ENCODE data around the gene PRKN. TPM values are rescaled to one million over a fixed set of nuclear protein-coding genes. Genes with fewer than 3 reads are reported as not detected.

PRKN gene
- total RNA-seq, 2 experiments from 2014 or later = 0.63 TPM; not detected in 1

DNA sequence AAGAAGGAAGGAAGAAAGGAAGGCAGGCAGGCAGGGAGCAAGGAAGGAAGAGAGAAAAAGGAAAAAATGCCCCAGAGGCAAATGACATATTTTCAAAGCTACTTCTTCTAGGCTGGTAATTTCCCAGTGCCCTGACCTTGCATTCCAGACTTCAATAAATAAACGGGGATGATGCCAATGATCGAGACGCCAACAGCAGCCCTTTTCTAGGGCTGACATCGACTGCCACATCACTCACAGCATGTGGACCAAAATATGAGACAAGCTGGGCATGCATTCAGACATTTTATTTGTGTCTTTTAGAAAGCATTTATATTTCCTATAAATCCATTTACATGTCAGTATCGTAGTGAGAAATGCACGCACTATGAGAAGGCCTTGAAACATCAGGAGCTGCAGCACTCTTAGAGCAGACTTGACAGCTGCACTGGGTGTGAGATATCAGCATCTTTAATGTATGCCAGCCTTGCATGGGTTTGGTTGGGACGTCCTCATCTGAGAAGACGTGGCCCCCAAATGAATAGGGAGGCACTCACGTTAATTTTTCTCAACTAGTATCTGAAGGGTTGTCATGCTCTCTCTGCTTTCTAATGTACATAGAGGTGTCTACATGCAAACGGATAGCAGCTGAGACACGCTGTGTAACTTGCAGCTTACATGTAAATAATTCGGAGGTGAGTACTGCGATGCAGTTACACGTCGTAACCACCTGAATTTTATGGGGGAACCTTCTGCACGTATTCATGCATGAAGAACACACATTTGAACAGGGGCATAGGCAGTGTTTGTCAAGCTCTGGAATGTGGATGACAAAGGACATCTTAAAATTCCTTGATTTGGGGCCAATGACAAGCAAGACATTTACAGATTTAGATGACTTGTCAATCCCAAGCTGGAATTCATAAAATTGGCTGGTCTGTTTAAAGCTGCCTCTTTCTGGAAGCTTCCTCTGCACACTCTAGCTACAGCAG lies 1304.6 kb downstream of the PRKN start:
- no peak for DNase-seq
- no peaks in the 10 kb centered on the region for H3K9me3 Mint-ChIP-seq (ENCODE audit: insufficient read depth)
- H3K27me3 Mint-ChIP-seq (ENCODE audit: low read depth) = peaks cover 2% of the 10 kb centered on the region
- ChIA-PET CTCF (no interaction called here), POLR2A (no interaction called here)
- no peak overlapping the region for H3K4me3 Mint-ChIP-seq
- no peaks in the 10 kb centered on the region for H3K36me3 Mint-ChIP-seq (ENCODE audit: low read depth)
- no peak for ATAC-seq
- no peak overlapping the region for H3K27ac Mint-ChIP-seq
- no peaks in the 10 kb centered on the region for H3K4me1 Mint-ChIP-seq (ENCODE audit: low read depth)

DNA sequence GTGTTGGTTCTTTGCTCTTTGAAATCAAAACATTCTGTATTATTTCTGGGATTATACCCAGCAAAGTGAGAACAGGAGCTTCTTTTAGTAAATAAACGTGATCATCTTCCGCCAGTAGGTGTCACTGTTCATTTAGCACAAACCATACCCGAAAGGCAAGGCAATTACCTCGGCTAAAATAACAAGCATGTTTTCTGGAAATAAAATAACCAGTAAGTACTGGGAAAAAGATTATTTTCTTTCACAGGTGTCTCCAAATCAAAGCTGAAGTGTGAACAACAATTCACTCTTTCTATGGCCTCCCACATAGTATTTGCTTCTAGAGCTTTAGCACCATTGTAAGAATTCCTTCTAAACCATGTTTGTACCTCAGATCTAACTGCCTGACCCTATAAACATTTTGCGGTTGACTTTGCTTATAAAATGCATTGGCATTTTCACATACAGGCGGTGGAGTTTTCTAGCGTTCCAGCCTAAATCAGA lies 1309.1 kb downstream of the PRKN start:
- H3K9me3 Mint-ChIP-seq (ENCODE audit: insufficient read depth) = no peaks in the 10 kb centered on the region
- DNase-seq = peak; percentile 65
- POLR2A ChIA-PET = no interaction called here

DNA sequence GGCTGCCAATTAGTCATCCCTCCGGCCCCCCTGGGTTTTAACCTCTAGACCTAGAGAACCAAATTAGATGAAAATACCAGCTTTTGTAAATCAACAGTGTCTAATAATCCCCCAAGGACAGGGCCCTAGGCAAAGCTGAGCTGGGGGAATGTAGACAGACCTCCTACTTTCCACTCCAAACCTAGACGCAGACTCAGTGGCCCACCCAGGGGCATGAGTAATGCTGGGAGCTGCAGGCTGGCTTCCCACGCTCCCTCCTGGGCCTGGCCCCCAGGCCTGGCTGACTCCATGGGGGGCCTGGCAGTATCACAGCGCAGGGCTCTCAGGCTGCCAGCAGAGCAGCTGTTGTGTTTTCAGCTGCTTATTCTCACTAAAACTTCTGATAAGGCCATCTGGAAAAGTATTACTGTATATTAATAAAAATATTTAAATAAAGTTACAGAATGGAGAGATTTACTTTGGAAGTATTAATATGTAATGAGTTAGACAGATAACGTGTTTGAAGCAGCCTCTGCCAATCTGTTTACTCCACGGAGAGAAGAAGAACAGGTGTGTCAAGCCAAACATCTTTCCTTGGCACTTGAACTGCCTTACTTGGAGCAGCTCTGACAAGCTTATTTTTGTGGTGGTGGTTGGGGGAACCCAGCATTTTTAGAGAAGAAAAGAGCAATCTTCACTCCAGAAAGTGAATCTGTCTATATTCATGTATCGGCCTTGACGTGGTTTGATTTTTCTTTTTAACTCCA lies 1309.7 kb downstream of the PRKN start:
- POLR2A ChIA-PET = no interaction called here
- Mint-ChIP-seq H3K4me3 (no peak overlapping the region), H3K36me3 (ENCODE audit: low read depth) (no peaks in the 10 kb centered on the region), H3K27ac (no peak overlapping the region), H3K4me1 (ENCODE audit: low read depth) (no peaks in the 10 kb centered on the region), H3K9me3 (ENCODE audit: insufficient read depth) (no peaks in the 10 kb centered on the region), H3K27me3 (ENCODE audit: low read depth) (peaks cover 4% of the 10 kb centered on the region)
- DNase-seq (no peak), ATAC-seq (no peak)
- CTCF ChIA-PET = interaction anchor here (0.6 to 2.3 kb wide), 35 partner anchors 8 to 1877 kb away, joined by 3 to 25 read pairs (median 3); no protein-coding TSS in a partner anchor

More for the DNA sequence above, 1309.1 kb downstream of the PRKN start:
- no peak for ATAC-seq
- H3K4me3 Mint-ChIP-seq = no peak overlapping the region
- CTCF ChIA-PET = interaction anchor here (0.6 to 2.3 kb wide), 34 partner anchors 9 to 1877 kb away, joined by 3 to 25 read pairs (median 4); no protein-coding TSS in a partner anchor
- no peak overlapping the region for H3K27ac Mint-ChIP-seq
- peaks cover 4% of the 10 kb centered on the region for H3K27me3 Mint-ChIP-seq (ENCODE audit: low read depth)
- no peaks in the 10 kb centered on the region for H3K36me3 Mint-ChIP-seq (ENCODE audit: low read depth)
- H3K4me1 Mint-ChIP-seq (ENCODE audit: low read depth) = no peaks in the 10 kb centered on the region

DNA sequence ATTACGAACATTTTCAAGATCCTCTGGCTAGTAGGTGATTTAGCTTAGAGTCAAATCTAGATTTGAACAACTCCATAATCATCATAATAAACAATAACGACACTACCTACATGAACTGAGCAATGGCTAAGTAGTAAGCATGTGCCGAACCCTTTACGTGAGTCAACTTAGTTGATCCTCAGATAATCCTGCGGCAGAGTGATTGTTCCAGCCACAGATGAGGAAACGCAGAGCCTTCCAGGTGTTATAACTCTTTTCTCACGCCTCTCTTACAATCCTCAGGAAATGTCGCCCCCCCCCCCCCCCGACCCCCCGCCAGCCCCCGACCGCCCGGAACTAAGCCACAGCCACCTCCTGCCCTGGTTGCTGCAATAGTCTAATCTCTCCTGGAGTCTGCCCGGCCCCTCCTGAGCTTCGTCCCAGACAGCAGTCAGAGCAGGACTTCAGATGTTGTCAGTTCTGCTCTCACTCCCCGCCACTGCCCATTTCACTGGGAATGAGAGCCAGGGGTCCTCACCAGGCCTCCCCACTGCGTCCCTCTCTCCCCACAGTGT lies 1312.2 kb downstream of the PRKN start:
- H3K4me3 Mint-ChIP-seq = no peak overlapping the region
- H3K9me3 Mint-ChIP-seq (ENCODE audit: insufficient read depth) = no peaks in the 10 kb centered on the region
- peaks cover 2% of the 10 kb centered on the region for H3K27me3 Mint-ChIP-seq (ENCODE audit: low read depth)
- no peaks in the 10 kb centered on the region for H3K36me3 Mint-ChIP-seq (ENCODE audit: low read depth)
- ATAC-seq (no peak), DNase-seq (no peak)
- no peaks in the 10 kb centered on the region for H3K4me1 Mint-ChIP-seq (ENCODE audit: low read depth)
- no peak overlapping the region for H3K27ac Mint-ChIP-seq
- POLR2A ChIA-PET = no interaction called here
- CTCF ChIA-PET = no interaction called here

DNA sequence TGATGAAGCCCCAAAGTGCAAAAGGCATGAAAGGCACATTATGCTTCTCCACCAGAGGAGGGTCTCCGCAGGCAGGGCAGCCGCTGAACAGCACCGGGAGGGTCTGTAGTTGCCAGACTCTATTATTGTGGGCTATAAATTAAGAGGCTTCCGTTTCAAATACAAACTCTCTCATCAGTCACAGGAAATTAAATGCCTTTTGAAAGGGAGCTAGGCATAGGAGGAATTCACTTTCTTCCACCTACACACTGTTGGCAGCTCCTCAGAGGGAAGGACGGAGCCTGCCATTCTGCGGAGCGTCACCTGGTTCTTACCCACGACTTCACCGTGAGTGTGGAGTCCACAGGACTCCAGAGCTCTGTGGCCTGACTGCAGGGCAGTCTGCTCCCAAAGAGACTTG lies 1312.9 kb downstream of the PRKN start:
- Mint-ChIP-seq H3K4me1 (ENCODE audit: low read depth) (no peaks in the 10 kb centered on the region), H3K9me3 (ENCODE audit: insufficient read depth) (no peaks in the 10 kb centered on the region), H3K36me3 (ENCODE audit: low read depth) (no peaks in the 10 kb centered on the region), H3K27me3 (ENCODE audit: low read depth) (peaks cover 2% of the 10 kb centered on the region), H3K4me3 (no peak overlapping the region), H3K27ac (no peak overlapping the region)
- ChIA-PET POLR2A (no interaction called here), CTCF (no interaction called here)
- no peak for ATAC-seq
- no peak for DNase-seq

DNA sequence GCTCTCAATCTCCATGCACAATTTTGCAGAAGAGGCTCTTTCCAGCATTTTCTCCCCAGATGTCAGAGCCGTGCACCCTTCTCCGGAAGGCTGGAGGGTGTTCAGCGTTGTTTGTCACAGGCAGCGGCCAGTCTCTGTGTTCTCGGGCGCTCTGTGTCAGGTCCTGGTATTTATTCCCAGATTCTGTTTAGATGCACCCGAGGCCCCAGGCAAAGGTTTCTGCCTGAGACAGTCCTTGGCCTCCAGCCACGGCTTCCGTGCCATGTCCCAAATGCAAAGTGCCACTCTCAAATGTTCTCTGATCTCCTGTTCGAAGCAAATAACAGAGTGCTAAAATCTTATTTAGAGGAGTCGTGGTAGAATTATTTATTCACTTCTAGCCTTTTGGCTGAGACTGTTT lies 1313.4 kb downstream of the PRKN start:
- DNase-seq = no peak
- CTCF ChIA-PET = no interaction called here
- H3K4me1 Mint-ChIP-seq (ENCODE audit: low read depth) = no peaks in the 10 kb centered on the region
- no peaks in the 10 kb centered on the region for H3K36me3 Mint-ChIP-seq (ENCODE audit: low read depth)
- H3K27me3 Mint-ChIP-seq (ENCODE audit: low read depth) = peaks cover 2% of the 10 kb centered on the region
- POLR2A ChIA-PET = no interaction called here
- ATAC-seq = no peak
- H3K4me3 Mint-ChIP-seq = no peak overlapping the region
- H3K27ac Mint-ChIP-seq = no peak overlapping the region
- H3K9me3 Mint-ChIP-seq (ENCODE audit: insufficient read depth) = no peaks in the 10 kb centered on the region

DNA sequence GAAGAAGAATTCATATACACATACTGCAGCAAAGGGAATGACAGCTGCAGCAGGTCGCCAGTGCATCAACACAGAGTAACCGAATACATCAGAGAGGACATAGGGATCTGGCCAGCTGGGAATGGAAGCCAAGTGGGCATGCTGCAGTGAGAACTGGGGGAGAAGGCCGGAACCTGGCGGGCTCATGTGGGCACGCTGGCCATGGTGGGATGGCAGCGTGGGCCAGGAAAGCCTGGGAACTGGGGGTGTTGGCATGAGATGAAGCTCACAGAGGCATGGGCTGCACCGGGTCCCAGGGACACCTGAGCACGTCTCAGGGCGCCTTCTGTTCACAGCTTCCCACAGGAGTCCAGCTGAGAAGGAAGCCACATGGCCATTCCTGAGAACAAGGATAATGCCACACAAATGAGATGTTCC lies 1314.2 kb downstream of the PRKN start:
- ATAC-seq = no peak
- DNase-seq = no peak
- Mint-ChIP-seq H3K9me3 (ENCODE audit: insufficient read depth) (no peaks in the 10 kb centered on the region), H3K27ac (no peak overlapping the region), H3K4me3 (no peak overlapping the region), H3K4me1 (ENCODE audit: low read depth) (no peaks in the 10 kb centered on the region), H3K36me3 (ENCODE audit: low read depth) (no peaks in the 10 kb centered on the region), H3K27me3 (ENCODE audit: low read depth) (peaks cover 2% of the 10 kb centered on the region)
- ChIA-PET POLR2A (no interaction called here), CTCF (no interaction called here)

DNA sequence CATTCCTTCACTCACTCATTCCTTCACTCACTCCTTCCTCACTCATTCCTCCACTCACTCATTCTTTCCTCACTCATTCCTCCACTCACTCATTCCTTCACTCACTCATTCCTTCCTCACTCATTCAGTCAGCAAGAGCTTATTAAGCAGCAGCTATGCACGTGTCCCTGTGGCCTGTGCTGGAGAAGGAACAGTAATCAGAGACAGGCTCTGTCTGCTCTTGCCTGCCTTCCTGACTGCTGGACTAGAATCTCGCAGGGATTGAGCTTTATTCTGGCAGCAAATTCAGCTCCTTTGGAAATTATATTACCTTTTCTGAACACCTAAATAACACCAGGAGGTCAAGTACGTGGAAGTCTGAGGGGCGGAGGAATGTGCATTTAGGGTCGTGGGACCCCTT lies 1314.8 kb downstream of the PRKN start:
- Mint-ChIP-seq H3K4me3 (no peak overlapping the region), H3K27ac (no peak overlapping the region), H3K4me1 (ENCODE audit: low read depth) (no peaks in the 10 kb centered on the region), H3K9me3 (ENCODE audit: insufficient read depth) (no peaks in the 10 kb centered on the region), H3K27me3 (ENCODE audit: low read depth) (peaks cover 2% of the 10 kb centered on the region), H3K36me3 (ENCODE audit: low read depth) (no peaks in the 10 kb centered on the region)
- CTCF ChIA-PET = no interaction called here
- ATAC-seq (no peak), DNase-seq (no peak)
- POLR2A ChIA-PET = no interaction called here

DNA sequence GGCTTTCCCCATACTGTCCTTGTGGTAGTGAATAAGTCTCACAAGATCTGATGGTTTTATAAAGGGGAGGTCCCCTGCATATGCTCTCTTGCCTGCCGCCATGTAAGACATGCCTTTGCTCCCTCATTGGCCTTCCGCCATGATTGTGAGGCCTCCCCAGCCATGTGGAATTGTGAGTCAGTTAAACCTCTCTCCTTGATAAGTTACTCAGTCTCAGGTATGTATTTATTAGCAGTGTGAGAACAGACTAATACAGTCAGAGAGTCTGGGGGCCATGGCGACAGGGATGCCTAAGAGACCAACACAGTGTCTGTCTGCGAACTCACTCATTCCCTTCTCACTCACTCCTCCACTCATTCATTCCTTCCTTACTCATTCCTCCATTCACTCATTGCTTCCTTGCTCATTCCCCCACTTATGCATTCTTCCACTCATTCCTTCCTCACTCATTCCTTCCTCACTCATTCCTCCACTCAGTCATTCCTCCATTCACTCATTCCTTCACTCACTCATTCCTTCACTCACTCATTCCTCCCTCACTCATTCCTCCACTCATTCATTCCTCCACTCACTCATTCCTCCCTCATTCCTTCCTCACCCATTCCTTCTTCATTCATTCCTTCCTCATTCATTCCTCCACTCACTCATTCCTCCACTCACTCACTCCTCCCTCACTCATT lies 1316.2 kb downstream of the PRKN start:
- ChIA-PET POLR2A (no interaction called here), CTCF (no interaction called here)
- Mint-ChIP-seq H3K4me3 (no peak overlapping the region), H3K9me3 (ENCODE audit: insufficient read depth) (no peaks in the 10 kb centered on the region), H3K36me3 (ENCODE audit: low read depth) (no peaks in the 10 kb centered on the region), H3K27ac (no peak overlapping the region), H3K4me1 (ENCODE audit: low read depth) (no peaks in the 10 kb centered on the region), H3K27me3 (ENCODE audit: low read depth) (peaks cover 2% of the 10 kb centered on the region)
- no peak for ATAC-seq
- no peak for DNase-seq

DNA sequence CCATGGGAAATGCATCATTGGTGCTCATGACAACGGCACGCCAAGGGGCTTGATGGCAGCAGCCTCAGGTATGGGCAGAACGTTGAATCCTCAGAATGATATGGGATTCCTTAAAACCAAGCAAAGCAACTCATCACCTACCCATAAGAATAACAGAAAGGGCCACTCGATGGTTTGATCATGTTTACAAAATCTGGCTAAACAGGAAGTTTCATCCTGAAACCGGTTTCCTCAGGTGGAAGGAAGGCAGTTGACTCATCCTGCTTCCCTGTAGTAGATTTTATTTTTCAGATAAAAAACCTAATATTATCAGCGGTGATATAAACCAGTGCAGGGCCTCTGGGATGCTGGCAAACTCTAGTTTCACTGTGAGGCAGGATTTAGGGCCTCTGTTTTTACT lies 1316.8 kb downstream of the PRKN start:
- Mint-ChIP-seq H3K9me3 (ENCODE audit: insufficient read depth) (no peaks in the 10 kb centered on the region), H3K4me3 (no peak overlapping the region), H3K27me3 (ENCODE audit: low read depth) (peaks cover 2% of the 10 kb centered on the region), H3K27ac (no peak overlapping the region), H3K36me3 (ENCODE audit: low read depth) (no peaks in the 10 kb centered on the region), H3K4me1 (ENCODE audit: low read depth) (no peaks in the 10 kb centered on the region)
- no peak for ATAC-seq
- CTCF ChIA-PET = interaction anchor here (1.5 kb wide), 1 partner anchor 8 kb away, joined by 11 read pairs; no protein-coding TSS in a partner anchor
- POLR2A ChIA-PET = no interaction called here
- DNase-seq = no peak

DNA sequence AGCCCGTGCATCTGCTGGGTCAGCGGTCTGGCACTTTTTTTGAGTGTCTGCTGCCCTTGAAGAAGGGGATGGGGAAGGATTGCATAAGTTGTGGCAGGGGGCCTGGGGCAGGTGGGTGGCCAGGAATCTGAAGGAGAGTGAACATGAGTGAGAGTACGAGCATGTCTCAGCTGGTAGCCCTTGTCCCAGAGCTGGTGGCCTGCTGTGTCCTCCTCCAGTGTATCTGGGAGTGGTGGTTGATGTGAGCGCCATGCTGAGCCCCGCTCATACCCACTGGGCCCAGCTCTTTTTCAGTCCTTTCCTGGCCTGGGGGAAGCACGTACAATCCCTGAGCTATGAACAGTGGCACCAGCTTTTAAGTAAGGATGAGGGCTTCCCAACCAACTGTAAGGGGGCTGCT lies 1317.5 kb downstream of the PRKN start:
- H3K9me3 Mint-ChIP-seq (ENCODE audit: insufficient read depth) = no peaks in the 10 kb centered on the region
- no peak overlapping the region for H3K4me3 Mint-ChIP-seq
- ATAC-seq (no peak), DNase-seq (no peak)
- no peak overlapping the region for H3K27ac Mint-ChIP-seq
- no peaks in the 10 kb centered on the region for H3K36me3 Mint-ChIP-seq (ENCODE audit: low read depth)
- no peaks in the 10 kb centered on the region for H3K27me3 Mint-ChIP-seq (ENCODE audit: low read depth)
- CTCF ChIA-PET = interaction anchor here (1.5 kb wide), 1 partner anchor 8 kb away, joined by 11 read pairs; no protein-coding TSS in a partner anchor
- H3K4me1 Mint-ChIP-seq (ENCODE audit: low read depth) = no peaks in the 10 kb centered on the region
- POLR2A ChIA-PET = no interaction called here

Data from activated CD8-positive, alpha-beta T cell treated with anti-CD3 and anti-CD28 coated beads, Interleukin-2, amount 10 ng/mL, durations not matched to agents 7 days and 5 days (primary cell).